GM12878 (cell line): Measurements from ENCODE around the gene IFIT1. TPM values are rescaled to one million over a fixed set of nuclear protein-coding genes. Genes with fewer than 3 reads are reported as not detected.

ENCODE experiments used
- ASH2L ChIP-seq: fragments of 300-600, 200-600 bp; sonication (generic); IDR thresholded peaks from 2 replicates; pipeline ENCODE4 v1.6.1; 2017; ENCODE audit warnings: low read depth, mild to moderate bottlenecking, borderline replicate concordance
- BHLHE40 ChIP-seq, 2 experiments: fragments of 450-650 bp in 1 of 2; IDR thresholded peaks; 2 replicates each; pipeline ENCODE4 v1.6.1; 2011 to 2017; ENCODE audit warnings: low read depth in 2 of 2, borderline replicate concordance in 1 of 2, improper control_type of control experiment in 1 of 2, low read length in 1 of 2, mild to moderate bottlenecking in 1 of 2
- CBX5 ChIP-seq: sonication (generic); IDR thresholded peaks from 2 replicates; pipeline ENCODE4 v1.6.1; 2016; ENCODE audit warnings: low read depth, moderate library complexity, mild to moderate bottlenecking, inconsistent platforms
- DPF2 ChIP-seq: fragments of 450-650 bp; IDR thresholded peaks from 2 replicates; pipeline ENCODE4 v1.6.1; 2017; ENCODE audit warnings: mild to moderate bottlenecking
- IKZF2 ChIP-seq, 2 experiments: fragments of 450-650 bp; IDR thresholded peaks; 2 replicates each; pipeline ENCODE4 v1.6.1; 2017; ENCODE audit warnings: mild to moderate bottlenecking in 2 of 2, moderate library complexity in 2 of 2
- KLF5 ChIP-seq: fragments of 450-650 bp; IDR thresholded peaks from 2 replicates; pipeline ENCODE4 v1.6.1; 2014; ENCODE audit warnings: mild to moderate bottlenecking; ENCODE audit not compliant: partially characterized antibody
- MTA2 ChIP-seq: fragments of 450-650 bp; IDR thresholded peaks from 2 replicates; pipeline ENCODE4 v1.6.1; 2016; ENCODE audit warnings: low read depth, mild to moderate bottlenecking, moderate library complexity
- MYB ChIP-seq: fragments of 150-350 bp; IDR thresholded peaks from 2 replicates; pipeline ENCODE4 v1.6.1; 2014; ENCODE audit warnings: mild to moderate bottlenecking, low read depth, low read length, borderline replicate concordance
- MYC ChIP-seq: IDR thresholded peaks from 2 replicates; pipeline ENCODE4 v1.6.1; 2011; ENCODE audit warnings: mild to moderate bottlenecking, low read length, moderate library complexity, inconsistent platforms; ENCODE audit not compliant: insufficient read depth, insufficient replicate concordance, insufficient read length, severe bottlenecking
- RBBP5 ChIP-seq: fragments of 200-600 bp; sonication (generic); conservative IDR thresholded peaks from 2 replicates; pipeline ENCODE4 v1.6.1; 2016
- RELA ChIP-seq: fragments of 450-650 bp; IDR thresholded peaks from 2 replicates; pipeline ENCODE4 v1.8.0; 2014; ENCODE audit warnings: borderline replicate concordance; ENCODE audit not compliant: partially characterized antibody
- SMAD5 ChIP-seq: IDR thresholded peaks from 2 replicates; pipeline ENCODE4 v1.6.1; 2016; ENCODE audit warnings: antibody characterized with exemption, low read depth
- STAT3 ChIP-seq: IDR thresholded peaks from 2 replicates; pipeline ENCODE4 v1.6.1; 2011; ENCODE audit warnings: low read depth, low read length, improper control_type of control experiment
- SUPT20H ChIP-seq: IDR thresholded peaks from 2 replicates; pipeline ENCODE4 v1.6.1; 2011; ENCODE audit warnings: low read depth, mild to moderate bottlenecking, low read length, moderate library complexity, borderline replicate concordance; ENCODE audit not compliant: control insufficient read depth
- ZNF274 ChIP-seq: IDR thresholded peaks from one replicate; pipeline ENCODE4 v1.8.0; 2011; ENCODE audit not compliant: insufficient read length, insufficient read depth
- ZNF384 ChIP-seq: IDR thresholded peaks from 2 replicates; pipeline ENCODE4 v1.6.1; 2012; ENCODE audit warnings: low read depth, mild to moderate bottlenecking, low read length, improper control_type of control experiment, borderline replicate concordance
- ZSCAN29 ChIP-seq: fragments of 450-650 bp; IDR thresholded peaks from 2 replicates; pipeline ENCODE4 v1.6.1; 2017; ENCODE audit warnings: mild to moderate bottlenecking, moderate library complexity
- polyA plus RNA-seq, 11 experiments: library from polyadenylated mRNA; depleted of rRNA in 4 of 11; unstranded in 6 of 11; stranded (reverse) in 5 of 11; fragments of >200 nt; fragmentation: Nextera tagmentation in 4 of 11; fragmentation: Illumina TruSeq in 1 of 11; extraction: Ambion mirVana in 4 of 11; extraction: Trizol in 1 of 11; gene quantifications; 1 replicate in 1 of 11; 2 replicates in 10 of 11; pipeline versions ENCODE4 v1.2.1 to v1.2.3, GENCODE V29; 2011 to 2016; ENCODE audit warnings: inconsistent platforms in 2 of 11, missing spikeins in 2 of 11, low read depth in 1 of 11
- total RNA-seq, 4 experiments: library from RNA; depleted of rRNA in 3 of 4; stranded (reverse); fragments of >200 nt in 3 of 4; fragmentation: Illumina TruSeq in 1 of 4; extraction: Trizol in 1 of 4; gene quantifications; 2 replicates each; pipeline versions ENCODE4 v1.2.1 to v1.2.3, GENCODE V29; 2013 to 2021
- TF ChIP-seq, protein P1 (sequence below): fragments of 450-650 bp; IDR thresholded peaks from 2 replicates; pipeline ENCODE4 v1.6.1; 2017; ENCODE audit warnings: mild to moderate bottlenecking, low read depth, inconsistent platforms; ENCODE audit not compliant: poor library complexity, severe bottlenecking
- TF ChIP-seq, protein P2 (sequence below): fragments of 450-650 bp; conservative IDR thresholded peaks from 2 replicates; pipeline ENCODE4 v1.6.1; 2017; ENCODE audit warnings: mild to moderate bottlenecking, moderate library complexity
- TF ChIP-seq, protein P3 (sequence below): IDR thresholded peaks from 2 replicates; pipeline ENCODE4 v1.6.1; 2012; ENCODE audit warnings: low read depth, low read length, improper control_type of control experiment
- TF ChIP-seq, protein P4 (sequence below): fragments of 450-650 bp; IDR thresholded peaks from 2 replicates; pipeline ENCODE4 v1.6.1; 2017; ENCODE audit warnings: mild to moderate bottlenecking, moderate library complexity

Gene IFIT1
- total and polyA plus RNA-seq, 10 of the 15 experiments (the other 5 are each of a cell fraction or from before 2014, with no cell fraction given) = 13.9 to 37.2 (median 22.3) TPM

DNA sequence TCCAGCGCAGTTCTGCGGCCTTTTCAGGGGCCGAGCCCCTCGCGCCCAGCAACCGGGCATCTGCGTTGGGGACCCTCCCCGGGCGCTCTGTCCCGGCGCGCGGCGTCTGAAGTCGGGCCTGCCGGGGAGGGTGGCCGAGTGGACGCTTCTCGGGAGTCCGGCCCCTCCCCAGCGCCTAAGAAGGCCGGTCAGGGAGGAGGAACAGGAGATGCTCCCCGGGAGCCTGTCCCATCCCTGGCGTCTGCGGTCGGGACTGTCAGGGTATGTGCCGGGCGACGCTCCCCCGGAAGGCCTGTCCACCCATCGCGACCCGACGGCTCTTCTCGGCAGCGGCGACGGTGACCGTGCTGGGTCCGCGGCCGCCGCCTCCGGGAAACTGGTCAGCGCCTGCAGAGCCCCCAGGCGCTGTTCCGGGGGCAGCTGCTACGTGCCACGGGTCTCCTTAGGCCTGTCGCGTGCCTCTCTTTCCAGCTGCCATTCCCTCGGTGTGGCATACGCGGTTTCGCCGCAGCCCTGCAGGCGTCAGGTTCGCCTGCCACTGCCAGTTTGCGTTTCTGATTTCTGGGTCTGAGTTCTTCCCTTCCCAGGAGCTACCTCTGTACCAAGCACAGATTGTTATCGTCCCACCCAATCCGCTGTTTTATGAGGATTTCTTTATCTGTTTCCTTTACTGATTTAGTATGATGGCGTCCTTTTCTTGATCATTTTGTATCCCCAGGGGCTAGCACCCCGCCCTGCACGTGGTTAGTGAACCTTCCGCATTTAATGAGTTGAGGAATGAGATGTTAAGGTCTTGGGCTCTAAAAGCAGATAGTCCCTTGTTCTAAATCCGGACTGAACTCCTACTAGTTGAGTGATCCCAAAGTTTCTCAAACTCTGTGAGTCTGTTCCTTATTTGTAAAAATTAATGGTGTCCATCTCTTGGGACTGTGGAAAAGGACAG is 22.7 kb downstream of the IFIT1 start (continued):
- no peak for TF ChIP-seq CBX5
- no peak for TF ChIP-seq SMAD5
- peak; percentile 31 for TF ChIP-seq MYC
- TF ChIP-seq, protein P1, sequence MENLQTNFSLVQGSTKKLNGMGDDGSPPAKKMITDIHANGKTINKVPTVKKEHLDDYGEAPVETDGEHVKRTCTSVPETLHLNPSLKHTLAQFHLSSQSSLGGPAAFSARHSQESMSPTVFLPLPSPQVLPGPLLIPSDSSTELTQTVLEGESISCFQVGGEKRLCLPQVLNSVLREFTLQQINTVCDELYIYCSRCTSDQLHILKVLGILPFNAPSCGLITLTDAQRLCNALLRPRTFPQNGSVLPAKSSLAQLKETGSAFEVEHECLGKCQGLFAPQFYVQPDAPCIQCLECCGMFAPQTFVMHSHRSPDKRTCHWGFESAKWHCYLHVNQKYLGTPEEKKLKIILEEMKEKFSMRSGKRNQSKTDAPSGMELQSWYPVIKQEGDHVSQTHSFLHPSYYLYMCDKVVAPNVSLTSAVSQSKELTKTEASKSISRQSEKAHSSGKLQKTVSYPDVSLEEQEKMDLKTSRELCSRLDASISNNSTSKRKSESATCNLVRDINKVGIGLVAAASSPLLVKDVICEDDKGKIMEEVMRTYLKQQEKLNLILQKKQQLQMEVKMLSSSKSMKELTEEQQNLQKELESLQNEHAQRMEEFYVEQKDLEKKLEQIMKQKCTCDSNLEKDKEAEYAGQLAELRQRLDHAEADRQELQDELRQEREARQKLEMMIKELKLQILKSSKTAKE = no peak
- no peak for TF ChIP-seq ASH2L
- TF ChIP-seq IKZF2 (IDR thresholded peaks at IDR 0.05) = peak; percentile 21 to 50; a peak in 1 of 4 replicates
- TF ChIP-seq, protein P2, sequence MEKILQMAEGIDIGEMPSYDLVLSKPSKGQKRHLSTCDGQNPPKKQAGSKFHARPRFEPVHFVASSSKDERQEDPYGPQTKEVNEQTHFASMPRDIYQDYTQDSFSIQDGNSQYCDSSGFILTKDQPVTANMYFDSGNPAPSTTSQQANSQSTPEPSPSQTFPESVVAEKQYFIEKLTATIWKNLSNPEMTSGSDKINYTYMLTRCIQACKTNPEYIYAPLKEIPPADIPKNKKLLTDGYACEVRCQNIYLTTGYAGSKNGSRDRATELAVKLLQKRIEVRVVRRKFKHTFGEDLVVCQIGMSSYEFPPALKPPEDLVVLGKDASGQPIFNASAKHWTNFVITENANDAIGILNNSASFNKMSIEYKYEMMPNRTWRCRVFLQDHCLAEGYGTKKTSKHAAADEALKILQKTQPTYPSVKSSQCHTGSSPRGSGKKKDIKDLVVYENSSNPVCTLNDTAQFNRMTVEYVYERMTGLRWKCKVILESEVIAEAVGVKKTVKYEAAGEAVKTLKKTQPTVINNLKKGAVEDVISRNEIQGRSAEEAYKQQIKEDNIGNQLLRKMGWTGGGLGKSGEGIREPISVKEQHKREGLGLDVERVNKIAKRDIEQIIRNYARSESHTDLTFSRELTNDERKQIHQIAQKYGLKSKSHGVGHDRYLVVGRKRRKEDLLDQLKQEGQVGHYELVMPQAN = no peak
- TF ChIP-seq ZNF274 = no peak
- TF ChIP-seq MTA2 = no peak
- peak; percentile 86 to 93 for TF ChIP-seq BHLHE40 (IDR thresholded peaks at IDR 0.05; ENCODE audit: borderline replicate concordance in 1 of 2, low read depth in 2 of 2, low read length in 1 of 2)
- no peak for TF ChIP-seq RBBP5
- TF ChIP-seq DPF2 = no peak
- TF ChIP-seq, protein P3, sequence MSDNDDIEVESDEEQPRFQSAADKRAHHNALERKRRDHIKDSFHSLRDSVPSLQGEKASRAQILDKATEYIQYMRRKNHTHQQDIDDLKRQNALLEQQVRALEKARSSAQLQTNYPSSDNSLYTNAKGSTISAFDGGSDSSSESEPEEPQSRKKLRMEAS = peak; percentile 91
- TF ChIP-seq KLF5 = no peak
- TF ChIP-seq SUPT20H = no peak
- TF ChIP-seq, protein P4, sequence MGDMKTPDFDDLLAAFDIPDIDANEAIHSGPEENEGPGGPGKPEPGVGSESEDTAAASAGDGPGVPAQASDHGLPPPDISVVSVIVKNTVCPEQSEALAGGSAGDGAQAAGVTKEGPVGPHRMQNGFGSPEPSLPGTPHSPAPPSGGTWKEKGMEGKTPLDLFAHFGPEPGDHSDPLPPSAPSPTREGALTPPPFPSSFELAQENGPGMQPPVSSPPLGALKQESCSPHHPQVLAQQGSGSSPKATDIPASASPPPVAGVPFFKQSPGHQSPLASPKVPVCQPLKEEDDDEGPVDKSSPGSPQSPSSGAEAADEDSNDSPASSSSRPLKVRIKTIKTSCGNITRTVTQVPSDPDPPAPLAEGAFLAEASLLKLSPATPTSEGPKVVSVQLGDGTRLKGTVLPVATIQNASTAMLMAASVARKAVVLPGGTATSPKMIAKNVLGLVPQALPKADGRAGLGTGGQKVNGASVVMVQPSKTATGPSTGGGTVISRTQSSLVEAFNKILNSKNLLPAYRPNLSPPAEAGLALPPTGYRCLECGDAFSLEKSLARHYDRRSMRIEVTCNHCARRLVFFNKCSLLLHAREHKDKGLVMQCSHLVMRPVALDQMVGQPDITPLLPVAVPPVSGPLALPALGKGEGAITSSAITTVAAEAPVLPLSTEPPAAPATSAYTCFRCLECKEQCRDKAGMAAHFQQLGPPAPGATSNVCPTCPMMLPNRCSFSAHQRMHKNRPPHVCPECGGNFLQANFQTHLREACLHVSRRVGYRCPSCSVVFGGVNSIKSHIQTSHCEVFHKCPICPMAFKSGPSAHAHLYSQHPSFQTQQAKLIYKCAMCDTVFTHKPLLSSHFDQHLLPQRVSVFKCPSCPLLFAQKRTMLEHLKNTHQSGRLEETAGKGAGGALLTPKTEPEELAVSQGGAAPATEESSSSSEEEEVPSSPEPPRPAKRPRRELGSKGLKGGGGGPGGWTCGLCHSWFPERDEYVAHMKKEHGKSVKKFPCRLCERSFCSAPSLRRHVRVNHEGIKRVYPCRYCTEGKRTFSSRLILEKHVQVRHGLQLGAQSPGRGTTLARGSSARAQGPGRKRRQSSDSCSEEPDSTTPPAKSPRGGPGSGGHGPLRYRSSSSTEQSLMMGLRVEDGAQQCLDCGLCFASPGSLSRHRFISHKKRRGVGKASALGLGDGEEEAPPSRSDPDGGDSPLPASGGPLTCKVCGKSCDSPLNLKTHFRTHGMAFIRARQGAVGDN = no peak
- no peak for TF ChIP-seq MYB
- no peak for TF ChIP-seq RELA
- no peak for TF ChIP-seq ZNF384
- TF ChIP-seq STAT3 = no peak
- no peak for TF ChIP-seq ZSCAN29
